Measurements from ENCODE around the gene PCYOX1L. TPM values are rescaled to one million over a fixed set of nuclear protein-coding genes. Genes with fewer than 3 reads are reported as not detected.

The PCYOX1L gene
- total RNA-seq, 4 donors from 2014 or later, result 0.75 to 5.4 (median 2.8) TPM

DNA sequence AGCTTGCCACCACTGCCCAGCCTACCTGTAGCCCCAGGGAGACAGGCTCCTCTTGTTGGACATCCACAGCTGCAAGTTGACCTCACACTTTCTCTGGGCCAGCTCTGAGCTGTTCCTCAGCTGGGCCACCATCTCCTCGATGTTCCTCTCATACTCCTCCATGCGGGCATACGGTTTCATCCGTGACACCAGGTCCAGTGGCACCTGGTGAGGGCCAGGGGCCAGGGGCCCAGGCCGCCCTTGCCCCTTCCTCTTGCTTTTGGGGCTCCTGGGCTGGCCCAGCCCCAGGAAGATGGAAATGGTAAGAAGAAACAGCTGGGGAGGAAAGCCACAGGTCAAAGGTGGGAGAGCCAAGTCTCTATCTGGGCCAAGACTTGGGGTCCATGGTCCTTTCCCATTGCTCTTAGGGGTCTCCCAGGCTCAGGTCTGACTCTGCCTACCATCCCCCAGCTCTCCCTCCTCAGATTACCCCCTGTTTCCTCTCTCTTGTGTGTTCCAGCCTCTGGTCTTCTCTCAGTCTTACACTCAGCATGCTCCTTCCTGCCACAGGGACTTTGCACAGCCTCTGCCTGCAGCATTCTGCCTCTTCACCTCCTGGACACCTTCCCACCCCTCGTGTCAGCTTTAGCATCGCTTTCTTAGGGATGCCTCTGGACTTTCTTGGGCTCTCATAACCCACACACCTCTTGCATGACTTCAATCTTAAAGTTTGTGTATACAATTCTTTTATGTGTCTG is 19.0 kb downstream of the PCYOX1L start:
- Histone ChIP-seq H3K27me3 (no peaks in the 10 kb centered on the region), H3K4me1 (peaks cover 0 to 17% (median 4%) of the 10 kb centered on the region in 4 donors), H3K27ac (no peak overlapping the region), H3K9me3 (no peaks in the 10 kb centered on the region), H3K36me3 (no peaks in the 10 kb centered on the region), H3K4me3 (no peak overlapping the region)
- in situ Hi-C loops (cut with MboI; ENCODE audit: low pct_ligation_motif_present in 1 of 4, low pct_unique_long_range_greater_than_20kb in 1 of 4, low sequenced_read_pairs in 3 of 4) (loop anchor here in 2 of 4 donors (10.0 kb wide), 2 partner anchors 62 to 178 kb away; partner anchors contain the start of gene CSNK1A1 (in 1 of the 2)), intact Hi-C loops (cut with DNase I; ENCODE audit: low total_unique reads) (loop anchor here (10.0 kb wide), 1 partner anchor 188 kb away; no protein-coding TSS in a partner anchor)
- WGBS, 2 donors (ENCODE audit: low coverage in 1 of 2), result 96 to 100% methylated on average over 3 to 7 of the region's 7 CpGs
- no peak for DNase-seq
- TF ChIP-seq POLR2AphosphoS5 (IDR thresholded peaks at IDR 0.05) (no peak), CTCF (IDR thresholded peaks at IDR 0.05) (no peak), EP300 (IDR thresholded peaks at IDR 0.05; ENCODE audit: low read depth) (no peak), POLR2A (IDR thresholded peaks at IDR 0.05) (no peak)

- peaks cover 0 to 26% (median 11%) of the 10 kb centered on the region in 4 donors for H3K4me1 ChIP-seq
- H3K9me3 ChIP-seq, result no peaks in the 10 kb centered on the region
- H3K27me3 ChIP-seq, result no peaks in the 10 kb centered on the region
- no peaks in the 10 kb centered on the region for H3K36me3 ChIP-seq
- intact Hi-C loops (cut with DNase I; ENCODE audit: low total_unique reads) (loop anchor here (10.0 kb wide), 1 partner anchor 186 kb away; no protein-coding TSS in a partner anchor), in situ Hi-C loops (cut with MboI; ENCODE audit: low pct_ligation_motif_present in 1 of 4, low pct_unique_long_range_greater_than_20kb in 1 of 4, low sequenced_read_pairs in 3 of 4) (loop anchor here in 2 of 4 donors (10.0 kb wide), 2 partner anchors 64 to 176 kb away; partner anchors contain the start of gene CSNK1A1 (in 1 of the 2))
- H3K27ac ChIP-seq, result peak overlapping the region; percentile 87 to 91 (median 88)
- 43 to 58% methylated on average over 2 to 5 of the region's 5 CpGs for WGBS, 2 donors (ENCODE audit: low coverage in 1 of 2)
- no peak for TF ChIP-seq EP300 (IDR thresholded peaks at IDR 0.05; ENCODE audit: low read depth)
- TF ChIP-seq CTCF (IDR thresholded peaks at IDR 0.05), result no peak
- TF ChIP-seq POLR2AphosphoS5 (IDR thresholded peaks at IDR 0.05), result no peak
- TF ChIP-seq POLR2A (IDR thresholded peaks at IDR 0.05), result no peak
- no peak overlapping the region for H3K4me3 ChIP-seq
- DNase-seq, result no peak
These were observed 20.5 kb downstream of the PCYOX1L start for GRCh38 chr5:149378241-149378820.

- no peaks in the 10 kb centered on the region for H3K36me3 ChIP-seq
- no peaks in the 10 kb centered on the region for H3K27me3 ChIP-seq
- no peak within 1 kb of the TSS for H3K4me3 ChIP-seq
- in situ Hi-C loops (cut with MboI; ENCODE audit: low pct_ligation_motif_present in 1 of 4, low pct_unique_long_range_greater_than_20kb in 1 of 4, low sequenced_read_pairs in 3 of 4) (loop anchor here in 2 of 4 donors (10.0 kb wide), 2 partner anchors 64 to 176 kb away; partner anchors contain the start of gene CSNK1A1 (in 1 of the 2)), intact Hi-C loops (cut with DNase I; ENCODE audit: low total_unique reads) (loop anchor here (10.0 kb wide), 1 partner anchor 186 kb away; no protein-coding TSS in a partner anchor)
- DNase-seq, result no peak
- no peaks in the 10 kb centered on the region for H3K9me3 ChIP-seq
- WGBS, 2 donors (ENCODE audit: low coverage in 1 of 2), result 73 to 86% methylated on average over 4 to 22 of the region's 22 CpGs
- H3K4me1 ChIP-seq, result peaks cover 0 to 26% (median 14%) of the 10 kb centered on the region in 4 donors
- peak within 1 kb of the TSS; percentile 87 to 91 (median 88) for H3K27ac ChIP-seq
- TF ChIP-seq POLR2A (IDR thresholded peaks at IDR 0.05) (no peak), CTCF (IDR thresholded peaks at IDR 0.05) (no peak), EP300 (IDR thresholded peaks at IDR 0.05; ENCODE audit: low read depth) (no peak), POLR2AphosphoS5 (IDR thresholded peaks at IDR 0.05) (no peak)
These were observed 21.4 kb downstream of the PCYOX1L start, which contains the start of gene IL17B for GRCh38 chr5:149379177-149379761. Gene IL17B, minus strand, starts transcription at chr5:149379292. Its CDS starts 67 bp downstream, at chr5:149379225.

Measured in transverse colon (tissue), 4 donors.